ENCODE data around the gene SMAD6. TPM values are rescaled to one million over a fixed set of nuclear protein-coding genes. Genes with fewer than 3 reads are reported as not detected.

SMAD6 gene
- total RNA-seq, 1 experiment from 2014 or later = 6.6 TPM

DNA sequence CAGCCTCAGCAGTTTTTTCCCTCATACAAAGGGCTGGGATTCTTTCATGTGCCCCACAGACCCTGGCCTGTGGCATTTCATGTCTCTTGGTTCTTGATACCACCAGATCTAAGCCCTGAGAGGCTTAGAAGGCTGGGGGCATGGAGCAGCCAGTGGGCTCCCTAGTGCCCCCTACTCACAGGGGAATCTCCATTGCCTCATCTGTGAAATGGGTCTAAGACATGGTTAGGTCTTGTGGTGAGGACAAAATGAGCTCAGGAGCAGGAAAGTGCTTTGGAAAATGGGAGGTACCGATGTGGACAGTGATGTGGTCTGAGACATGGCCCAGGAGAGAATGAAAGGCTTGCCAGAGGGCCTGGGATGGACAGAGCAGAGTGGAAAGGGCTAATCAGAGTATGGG lies 94.3 kb downstream of the SMAD6 start:
- intact Hi-C loops (cut with micrococcal nuclease) = no loop called here
- Histone ChIP-seq H3K36me3 (ENCODE audit: control insufficient read depth in 1 of 2, insufficient read depth in 2 of 2, low read length in 2 of 2) (no peaks in the 10 kb centered on the region), H3K9me2 (ENCODE audit: insufficient read depth) (no peaks in the 10 kb centered on the region), H3K9ac (ENCODE audit: low read length) (no peak overlapping the region), H3K4me1 (ENCODE audit: control insufficient read depth in 1 of 2, insufficient read depth in 2 of 2, low read length in 2 of 2) (peaks cover 10 to 12% of the 10 kb centered on the region in 2 experiments), H3K79me2 (ENCODE audit: insufficient read depth, low read length) (no peaks in the 10 kb centered on the region), H3K27ac (ENCODE audit: low read depth, low read length) (no peak overlapping the region), H4K20me1 (ENCODE audit: insufficient read depth) (no peaks in the 10 kb centered on the region), H3K4me2 (ENCODE audit: low read length) (no peak overlapping the region), H2AFZ (ENCODE audit: low read depth, low read length, poor library complexity, severe bottlenecking) (no peak overlapping the region), H3K4me3 (replicated peaks in 1 of 2; ENCODE audit: low read depth in 1 of 2, low read length in 2 of 2) (no peak overlapping the region), H3K27me3 (ENCODE audit: insufficient read depth, low read length) (no peaks in the 10 kb centered on the region), H3K9me3 (ENCODE audit: control insufficient read depth in 1 of 2, insufficient read depth in 1 of 2, low read depth in 1 of 2, low read length in 2 of 2) (no peaks in the 10 kb centered on the region)
- ChIA-PET RAD21 (ENCODE audit: low non-redundant PET in 1 of 2, low total read pairs in 2 of 2, uncharacterized antibody in 2 of 2, unreplicated experiment in 2 of 2) (no interaction called here), POLR2A (interaction anchor here (1.1 kb wide), 1 partner anchor 44 kb away, joined by 4 read pairs; no protein-coding TSS in a partner anchor), CTCF (interaction anchor here (1.4 kb wide), 1 partner anchor 21 kb away, joined by 3 read pairs; no protein-coding TSS in a partner anchor)
- no peak for TF ChIP-seq FOSL1 (IDR thresholded peaks at IDR 0.05; ENCODE audit: low read depth)
- TF ChIP-seq JUND (IDR thresholded peaks at IDR 0.05) = no peak
- TF ChIP-seq, protein P1, sequence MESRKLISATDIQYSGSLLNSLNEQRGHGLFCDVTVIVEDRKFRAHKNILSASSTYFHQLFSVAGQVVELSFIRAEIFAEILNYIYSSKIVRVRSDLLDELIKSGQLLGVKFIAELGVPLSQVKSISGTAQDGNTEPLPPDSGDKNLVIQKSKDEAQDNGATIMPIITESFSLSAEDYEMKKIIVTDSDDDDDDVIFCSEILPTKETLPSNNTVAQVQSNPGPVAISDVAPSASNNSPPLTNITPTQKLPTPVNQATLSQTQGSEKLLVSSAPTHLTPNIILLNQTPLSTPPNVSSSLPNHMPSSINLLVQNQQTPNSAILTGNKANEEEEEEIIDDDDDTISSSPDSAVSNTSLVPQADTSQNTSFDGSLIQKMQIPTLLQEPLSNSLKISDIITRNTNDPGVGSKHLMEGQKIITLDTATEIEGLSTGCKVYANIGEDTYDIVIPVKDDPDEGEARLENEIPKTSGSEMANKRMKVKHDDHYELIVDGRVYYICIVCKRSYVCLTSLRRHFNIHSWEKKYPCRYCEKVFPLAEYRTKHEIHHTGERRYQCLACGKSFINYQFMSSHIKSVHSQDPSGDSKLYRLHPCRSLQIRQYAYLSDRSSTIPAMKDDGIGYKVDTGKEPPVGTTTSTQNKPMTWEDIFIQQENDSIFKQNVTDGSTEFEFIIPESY (IDR thresholded peaks at IDR 0.05; ENCODE audit: extremely low read depth, insufficient replicate concordance, low read length) = no peak
- no peak for TF ChIP-seq RAD21 (IDR thresholded peaks at IDR 0.05; ENCODE audit: low read depth)
- TF ChIP-seq SP1 (IDR thresholded peaks at IDR 0.05; ENCODE audit: low read depth) = no peak
- no peak for TF ChIP-seq ZNF274 (IDR thresholded peaks at IDR 0.05; ENCODE audit: low read depth, low read length)
- no peak for TF ChIP-seq TCF7L2 (IDR thresholded peaks at IDR 0.05; ENCODE audit: borderline replicate concordance, extremely low read depth, insufficient read depth, insufficient read length)
- TF ChIP-seq, protein P2, sequence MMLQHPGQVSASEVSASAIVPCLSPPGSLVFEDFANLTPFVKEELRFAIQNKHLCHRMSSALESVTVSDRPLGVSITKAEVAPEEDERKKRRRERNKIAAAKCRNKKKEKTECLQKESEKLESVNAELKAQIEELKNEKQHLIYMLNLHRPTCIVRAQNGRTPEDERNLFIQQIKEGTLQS (IDR thresholded peaks at IDR 0.05) = no peak
- TF ChIP-seq, protein P3, sequence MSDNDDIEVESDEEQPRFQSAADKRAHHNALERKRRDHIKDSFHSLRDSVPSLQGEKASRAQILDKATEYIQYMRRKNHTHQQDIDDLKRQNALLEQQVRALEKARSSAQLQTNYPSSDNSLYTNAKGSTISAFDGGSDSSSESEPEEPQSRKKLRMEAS (IDR thresholded peaks at IDR 0.05) = no peak
- TF ChIP-seq, protein P4, sequence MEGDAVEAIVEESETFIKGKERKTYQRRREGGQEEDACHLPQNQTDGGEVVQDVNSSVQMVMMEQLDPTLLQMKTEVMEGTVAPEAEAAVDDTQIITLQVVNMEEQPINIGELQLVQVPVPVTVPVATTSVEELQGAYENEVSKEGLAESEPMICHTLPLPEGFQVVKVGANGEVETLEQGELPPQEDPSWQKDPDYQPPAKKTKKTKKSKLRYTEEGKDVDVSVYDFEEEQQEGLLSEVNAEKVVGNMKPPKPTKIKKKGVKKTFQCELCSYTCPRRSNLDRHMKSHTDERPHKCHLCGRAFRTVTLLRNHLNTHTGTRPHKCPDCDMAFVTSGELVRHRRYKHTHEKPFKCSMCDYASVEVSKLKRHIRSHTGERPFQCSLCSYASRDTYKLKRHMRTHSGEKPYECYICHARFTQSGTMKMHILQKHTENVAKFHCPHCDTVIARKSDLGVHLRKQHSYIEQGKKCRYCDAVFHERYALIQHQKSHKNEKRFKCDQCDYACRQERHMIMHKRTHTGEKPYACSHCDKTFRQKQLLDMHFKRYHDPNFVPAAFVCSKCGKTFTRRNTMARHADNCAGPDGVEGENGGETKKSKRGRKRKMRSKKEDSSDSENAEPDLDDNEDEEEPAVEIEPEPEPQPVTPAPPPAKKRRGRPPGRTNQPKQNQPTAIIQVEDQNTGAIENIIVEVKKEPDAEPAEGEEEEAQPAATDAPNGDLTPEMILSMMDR (IDR thresholded peaks at IDR 0.05 in 2 of 3, conservative IDR thresholded peaks at IDR 0.05 in 1 of 3; ENCODE audit: borderline replicate concordance in 1 of 3, insufficient read depth in 1 of 3, low read depth in 2 of 3, low read length in 2 of 3) = no peak
- no peak for TF ChIP-seq CBX3 (IDR thresholded peaks at IDR 0.05; ENCODE audit: low read depth)
- no peak for TF ChIP-seq POLR2A (IDR thresholded peaks at IDR 0.05; ENCODE audit: borderline replicate concordance, extremely low read depth, insufficient read depth, insufficient read length)
- TF ChIP-seq SIN3A (IDR thresholded peaks at IDR 0.05; ENCODE audit: low read depth) = no peak
- TF ChIP-seq SRF (IDR thresholded peaks at IDR 0.05; ENCODE audit: low read depth) = no peak
- no peak for TF ChIP-seq CEBPB (IDR thresholded peaks at IDR 0.05; ENCODE audit: low read depth)
- no peak for TF ChIP-seq ZFX (IDR thresholded peaks at IDR 0.05)
- no peak for TF ChIP-seq YY1 (IDR thresholded peaks at IDR 0.05; ENCODE audit: extremely low read depth, insufficient replicate concordance, low read depth, low read length)
- no peak for TF ChIP-seq POLR2AphosphoS5 (IDR thresholded peaks at IDR 0.05; ENCODE audit: low read depth, low read length)
- no TSS peak for BruUV-seq (replicated peaks)
- no peak for ATAC-seq
- no peak for DNase-seq (ENCODE audit: low read depth, low spot score)

Measured in HCT116 (cell line).